ENCODE data around the gene EEF2K. TPM values are rescaled to one million over a fixed set of nuclear protein-coding genes. Genes with fewer than 3 reads are reported as not detected.

The EEF2K gene
- total RNA-seq, 1 experiment from 2014 or later, result 9.1 TPM

- Histone ChIP-seq H3F3A (ENCODE audit: low read length, unreplicated experiment) (no peaks in the 10 kb centered on the region), H3K9me2 (replicated peaks; ENCODE audit: low read length) (no peaks in the 10 kb centered on the region), H2AFZ (ENCODE audit: low read length) (no peak overlapping the region), H3K4me2 (ENCODE audit: low read length) (no peak overlapping the region), H3K36me3 (ENCODE audit: low read depth, low read length) (peaks cover 17% of the 10 kb centered on the region; the same call in 1 of the 2 replicates), H3K4me3 (ENCODE audit: low read length) (no peak overlapping the region), H3K9ac (ENCODE audit: low read length) (no peak overlapping the region), H3K27ac (ENCODE audit: low read length) (no peak overlapping the region), H4K20me1 (ENCODE audit: low read length) (no peaks in the 10 kb centered on the region), H3K79me2 (ENCODE audit: low read length) (no peaks in the 10 kb centered on the region), H3K9me3 (ENCODE audit: low read length) (no peaks in the 10 kb centered on the region), H3K4me1 (ENCODE audit: insufficient read depth, low read length) (no peaks in the 10 kb centered on the region), H3K27me3 (ENCODE audit: low read length) (no peaks in the 10 kb centered on the region)
- no TSS peak for BruUV-seq (replicated peaks)
- DNase-seq (no peak), ATAC-seq (no peak)
- POLR2A ChIA-PET (ENCODE audit: unreplicated experiment), result no interaction called here
- no peak for TF ChIP-seq EZH2phosphoT487 (IDR thresholded peaks at IDR 0.05; ENCODE audit: borderline replicate concordance, low read length)
- TF ChIP-seq CTCF (conservative IDR thresholded peaks at IDR 0.05; ENCODE audit: low read depth, low read length), result no peak
- no peak for TF ChIP-seq EZH2 (IDR thresholded peaks at IDR 0.05; ENCODE audit: low read length, unreplicated experiment)
- intact Hi-C loops (cut with micrococcal nuclease), result loop anchor here (5.0 to 10.0 kb wide), 2 partner anchors 51 to 1166 kb away; partner anchors contain the start of genes CDR2 and LDAF1
- CTCF ChIA-PET, result no interaction called here
These were observed 117.3 kb downstream of the EEF2K start for GRCh38 chr16:22323173-22323958.

GRCh38 chr16:22323959-22324786 lies 118.1 kb downstream of the EEF2K start:
- H3K9ac ChIP-seq (ENCODE audit: low read length), result no peak overlapping the region
- H3K27me3 ChIP-seq (ENCODE audit: low read length), result no peaks in the 10 kb centered on the region
- no peaks in the 10 kb centered on the region for H3K4me1 ChIP-seq (ENCODE audit: insufficient read depth, low read length)
- intact Hi-C loops (cut with micrococcal nuclease), result loop anchor here (5.0 to 10.0 kb wide), 2 partner anchors 51 to 1167 kb away; partner anchors contain the start of genes CDR2 and LDAF1
- no peak overlapping the region for H3K4me3 ChIP-seq (ENCODE audit: low read length)
- ATAC-seq (no peak), DNase-seq (no peak)
- no peaks in the 10 kb centered on the region for H3K9me2 ChIP-seq (replicated peaks; ENCODE audit: low read length)
- H3K27ac ChIP-seq (ENCODE audit: low read length), result no peak overlapping the region
- H4K20me1 ChIP-seq (ENCODE audit: low read length), result no peaks in the 10 kb centered on the region
- no peaks in the 10 kb centered on the region for H3K79me2 ChIP-seq (ENCODE audit: low read length)
- peaks cover 11% of the 10 kb centered on the region; the same call in 1 of the 2 replicates for H3K36me3 ChIP-seq (ENCODE audit: low read depth, low read length)
- H3K4me2 ChIP-seq (ENCODE audit: low read length), result no peak overlapping the region
- no peaks in the 10 kb centered on the region for H3F3A ChIP-seq (ENCODE audit: low read length, unreplicated experiment)
- no peak for TF ChIP-seq EZH2phosphoT487 (IDR thresholded peaks at IDR 0.05; ENCODE audit: borderline replicate concordance, low read length)
- no peak for TF ChIP-seq CTCF (conservative IDR thresholded peaks at IDR 0.05; ENCODE audit: low read depth, low read length)
- no peak for TF ChIP-seq EZH2 (IDR thresholded peaks at IDR 0.05; ENCODE audit: low read length, unreplicated experiment)
- ChIA-PET CTCF (no interaction called here), POLR2A (ENCODE audit: unreplicated experiment) (no interaction called here)
- no peak overlapping the region for H2AFZ ChIP-seq (ENCODE audit: low read length)
- BruUV-seq (replicated peaks), result no TSS peak
- no peaks in the 10 kb centered on the region for H3K9me3 ChIP-seq (ENCODE audit: low read length)
